Measurements from ENCODE around the gene CDADC1.

The CDADC1 gene

DNA sequence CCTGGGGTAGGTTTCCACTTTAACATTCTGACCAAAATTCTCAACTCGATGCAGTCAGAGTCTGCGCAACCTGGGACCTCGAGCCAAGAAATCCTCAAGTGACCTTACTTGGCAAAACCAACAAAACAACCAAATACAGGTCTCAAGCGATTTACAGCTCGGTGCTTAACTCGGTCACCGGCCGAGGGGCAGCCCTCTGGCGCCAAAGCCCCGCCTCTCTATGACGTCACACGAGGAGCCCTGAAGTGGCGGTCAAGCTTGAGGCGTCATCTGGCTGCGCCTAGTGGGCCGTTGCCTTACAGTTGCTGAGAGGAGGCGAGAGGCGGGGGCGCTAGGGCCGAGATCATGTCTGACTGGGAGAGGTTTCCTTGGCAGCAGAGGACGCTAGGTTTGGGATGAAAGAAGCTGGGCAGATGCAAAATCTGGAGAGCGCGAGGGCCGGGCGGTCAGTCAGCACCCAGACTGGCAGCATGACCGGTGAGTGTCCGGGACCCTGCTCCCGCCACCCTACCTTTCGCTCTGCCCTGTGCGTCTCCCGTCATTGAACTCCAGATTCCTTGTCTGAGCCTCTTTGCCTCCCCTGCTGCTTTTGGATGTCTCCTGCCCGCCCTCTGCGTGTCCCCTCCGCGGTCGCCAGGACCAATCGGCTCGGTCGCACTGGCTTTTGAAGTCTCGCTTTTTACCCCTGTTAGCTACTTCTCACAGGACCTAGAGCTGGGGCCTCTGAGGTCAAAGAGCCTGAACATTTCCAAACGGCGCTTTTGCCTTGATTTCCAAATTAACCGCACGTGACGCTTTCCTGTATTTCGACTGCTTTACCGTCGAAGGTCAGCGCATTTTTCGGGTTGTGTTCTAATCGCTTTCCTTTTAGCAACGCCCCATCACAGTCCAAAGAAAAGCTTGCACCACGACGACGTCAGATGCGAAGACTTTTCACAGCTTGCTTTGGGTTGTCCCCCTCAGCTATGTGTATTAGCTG, at the start of gene CDADC1:
Gene CDADC1 (plus strand): TSS at position 283 of the 979 bp plus-strand sequence. CDS start 113 bp downstream, at position 396.
- peak within 1 kb of the TSS; percentile 59 for H3K4me3 ChIP-seq (ENCODE audit: low read depth, low read length)
- H3K27ac ChIP-seq = peak within 1 kb of the TSS; percentile 70
- peak; percentile 91 for DNase-seq
- no peaks in the 10 kb centered on the region for H3K27me3 ChIP-seq (ENCODE audit: insufficient read depth, low read depth, severe bottlenecking)
- no peaks in the 10 kb centered on the region for H3K36me3 ChIP-seq
- TF ChIP-seq CTCF (IDR thresholded peaks at IDR 0.05; ENCODE audit: low read depth, low read length) = no peak
- H3K9me3 ChIP-seq (ENCODE audit: severe bottlenecking) = no peaks in the 10 kb centered on the region

- H3K9me3 ChIP-seq (ENCODE audit: severe bottlenecking) = no peaks in the 10 kb centered on the region
- no peak overlapping the region for H3K27ac ChIP-seq
- no peak overlapping the region for H3K4me3 ChIP-seq (ENCODE audit: low read depth, low read length)
- no peaks in the 10 kb centered on the region for H3K27me3 ChIP-seq (ENCODE audit: insufficient read depth, low read depth, severe bottlenecking)
- no peaks in the 10 kb centered on the region for H3K36me3 ChIP-seq
- no peak for DNase-seq
- TF ChIP-seq CTCF (IDR thresholded peaks at IDR 0.05; ENCODE audit: low read depth, low read length) = no peak
These were observed 41.1 kb upstream of the CDADC1 start for GRCh38 chr13:49206641-49207040.

DNA sequence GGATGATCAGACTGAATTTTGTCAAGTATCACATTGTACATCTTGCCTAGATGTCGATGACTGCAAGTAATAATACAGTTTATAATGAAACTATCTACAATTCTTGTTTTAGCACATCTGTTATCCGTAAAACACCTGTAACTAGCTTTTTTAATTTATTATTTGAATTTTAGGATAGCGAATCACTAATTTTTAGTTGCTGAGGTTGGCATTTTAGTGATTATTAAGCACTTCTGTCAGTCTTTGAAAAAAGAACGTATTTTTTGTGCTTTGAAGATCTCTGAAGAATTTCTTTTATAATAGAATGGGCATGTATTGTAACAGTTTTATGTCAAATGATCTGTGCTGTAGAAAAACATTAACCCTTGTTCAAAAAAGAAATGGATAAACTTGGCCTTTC, 39.1 kb upstream of the CDADC1 start:
- H3K27me3 ChIP-seq (ENCODE audit: insufficient read depth, low read depth, severe bottlenecking) = no peaks in the 10 kb centered on the region
- H3K4me3 ChIP-seq (ENCODE audit: low read depth, low read length) = no peak overlapping the region
- no peak overlapping the region for H3K27ac ChIP-seq
- TF ChIP-seq CTCF (IDR thresholded peaks at IDR 0.05; ENCODE audit: low read depth, low read length) = no peak
- no peaks in the 10 kb centered on the region for H3K9me3 ChIP-seq (ENCODE audit: severe bottlenecking)
- DNase-seq = no peak
- no peaks in the 10 kb centered on the region for H3K36me3 ChIP-seq

DNA sequence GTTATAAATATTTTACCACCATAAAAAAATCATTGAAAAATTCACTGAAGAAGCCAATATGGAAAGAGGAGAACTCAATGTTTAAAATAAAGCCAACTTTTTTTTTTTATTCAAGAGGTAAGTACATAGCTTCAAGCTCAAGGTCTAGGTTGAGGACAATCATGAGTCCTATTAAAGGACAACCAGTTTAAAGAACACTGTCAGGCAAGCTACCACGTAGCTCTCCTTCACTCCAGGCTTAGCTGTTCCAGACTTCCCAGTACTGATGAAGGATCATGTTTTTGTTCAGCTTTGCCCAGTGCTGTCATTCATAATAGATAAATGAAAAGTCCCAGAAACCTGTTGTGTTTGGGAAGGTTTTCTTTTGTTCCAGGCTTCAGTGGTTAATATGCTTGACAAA, 37.6 kb upstream of the CDADC1 start:
- no peak for TF ChIP-seq CTCF (IDR thresholded peaks at IDR 0.05; ENCODE audit: low read depth, low read length)
- no peak overlapping the region for H3K27ac ChIP-seq
- no peaks in the 10 kb centered on the region for H3K36me3 ChIP-seq
- H3K27me3 ChIP-seq (ENCODE audit: insufficient read depth, low read depth, severe bottlenecking) = no peaks in the 10 kb centered on the region
- no peak overlapping the region for H3K4me3 ChIP-seq (ENCODE audit: low read depth, low read length)
- DNase-seq = no peak
- H3K9me3 ChIP-seq (ENCODE audit: severe bottlenecking) = no peaks in the 10 kb centered on the region

DNA sequence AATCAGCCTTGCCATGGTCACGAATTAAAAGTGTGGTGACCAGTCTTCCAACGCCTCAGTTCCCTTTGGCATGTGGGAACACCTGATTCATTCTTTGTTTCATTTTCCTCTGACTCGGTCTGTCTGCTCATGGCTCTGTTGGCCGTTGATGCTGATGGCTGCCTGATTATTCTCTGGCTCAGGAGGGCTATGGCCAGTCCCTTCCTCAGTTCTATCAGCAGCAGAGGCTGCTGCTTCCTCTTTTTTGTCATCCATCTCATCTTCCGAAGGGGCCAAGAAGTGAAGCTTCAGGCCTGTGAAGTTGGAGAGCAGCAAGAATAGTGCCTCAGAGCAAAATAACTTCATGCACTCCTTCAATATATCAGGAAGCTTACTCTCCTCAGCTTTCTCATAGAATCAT, 37.1 kb upstream of the CDADC1 start:
- no peak for TF ChIP-seq CTCF (IDR thresholded peaks at IDR 0.05; ENCODE audit: low read depth, low read length)
- Histone ChIP-seq H3K36me3 (no peaks in the 10 kb centered on the region), H3K27me3 (ENCODE audit: insufficient read depth, low read depth, severe bottlenecking) (no peaks in the 10 kb centered on the region), H3K27ac (no peak overlapping the region), H3K9me3 (ENCODE audit: severe bottlenecking) (no peaks in the 10 kb centered on the region), H3K4me3 (ENCODE audit: low read depth, low read length) (no peak overlapping the region)
- DNase-seq = no peak

All from WERI-Rb-1 (cell line).